RWPE2 (cell line): ENCODE data around the gene AXL.
A peak's percentile ranks its signal among the peaks of the same experiment; 100 is the strongest.

Experiments
- ATAC-seq: fragments of 200-7000 bp; cut with Tn5 transposase; 3 replicates; pipeline ENCODE4 v1.9.1; 2021; ENCODE audit warnings: low read depth
- DNase-seq: peaks from one replicate; pipeline ENCODE4 v3.0.0-alpha.2; 2020; ENCODE audit warnings: low spot score
- H3K27ac ChIP-seq: fragments of 450-650 bp; 2 replicates; pipeline ENCODE4 v1.5.1; 2017; ENCODE audit warnings: mild to moderate bottlenecking; ENCODE audit not compliant: poor library complexity, severe bottlenecking
- H3K27me3 ChIP-seq: fragments of 250-450 bp; sonication (Bioruptor Pico); 2 replicates; pipeline ENCODE4 v1.5.1; 2021; ENCODE audit warnings: mild to moderate bottlenecking, moderate library complexity; ENCODE audit not compliant: insufficient read depth, poor library complexity, severe bottlenecking
- H3K36me3 ChIP-seq: fragments of 250-450 bp; sonication (Bioruptor Pico); 2 replicates; pipeline ENCODE4 v1.5.1; 2020; ENCODE audit warnings: low read depth, mild to moderate bottlenecking, moderate library complexity
- H3K4me1 ChIP-seq: fragments of 250-450 bp; sonication (Bioruptor Pico); 2 replicates; pipeline ENCODE4 v1.5.1; 2021; ENCODE audit warnings: mild to moderate bottlenecking, moderate library complexity; ENCODE audit not compliant: insufficient read depth, poor library complexity, severe bottlenecking
- H3K4me3 ChIP-seq: fragments of 250-450 bp; sonication (Bioruptor Pico); 2 replicates; pipeline ENCODE4 v1.5.1; 2021; ENCODE audit warnings: mild to moderate bottlenecking, moderate library complexity; ENCODE audit not compliant: severe bottlenecking
- H3K9me3 ChIP-seq: fragments of 250-450 bp; sonication (Bioruptor Pico); 2 replicates; pipeline ENCODE4 v1.5.1; 2021; ENCODE audit warnings: mild to moderate bottlenecking, moderate library complexity; ENCODE audit not compliant: severe bottlenecking
- CTCF ChIP-seq: fragments of 450-650 bp; IDR thresholded peaks from one replicate; pipeline ENCODE4 v1.5.1; 2017; ENCODE audit warnings: mild to moderate bottlenecking, moderate library complexity; ENCODE audit not compliant: poor library complexity, severe bottlenecking

Gene AXL

GRCh38 chr19:41193430-41194156 lies 25.4 kb upstream of the AXL start:
- ATAC-seq (peak; percentile 22; the same call in 2 of the 3 replicates), DNase-seq (no peak)
- H3K4me3 ChIP-seq: peak overlapping the region; percentile 42
- no peak for TF ChIP-seq CTCF
- H3K4me1 ChIP-seq: peaks cover 3% of the 10 kb centered on the region
- no peaks in the 10 kb centered on the region for H3K9me3 ChIP-seq
- no peak overlapping the region for H3K27ac ChIP-seq
- no peaks in the 10 kb centered on the region for H3K36me3 ChIP-seq
- H3K27me3 ChIP-seq: no peaks in the 10 kb centered on the region

GRCh38 chr19:41194157-41194552 lies 24.9 kb upstream of the AXL start:
- no peaks in the 10 kb centered on the region for H3K36me3 ChIP-seq
- no peak for ATAC-seq
- TF ChIP-seq CTCF: no peak
- no peak for DNase-seq
- no peak overlapping the region for H3K4me3 ChIP-seq
- peaks cover 3% of the 10 kb centered on the region for H3K4me1 ChIP-seq
- no peaks in the 10 kb centered on the region for H3K9me3 ChIP-seq
- H3K27me3 ChIP-seq: no peaks in the 10 kb centered on the region
- no peak overlapping the region for H3K27ac ChIP-seq

- DNase-seq: no peak
- Histone ChIP-seq H3K4me1 (peaks cover 3% of the 10 kb centered on the region), H3K36me3 (no peaks in the 10 kb centered on the region), H3K27me3 (no peaks in the 10 kb centered on the region), H3K9me3 (no peaks in the 10 kb centered on the region), H3K4me3 (no peak overlapping the region), H3K27ac (no peak overlapping the region)
- no peak for TF ChIP-seq CTCF
- ATAC-seq: peak; percentile 25; the same call in 1 of the 3 replicates
Observed at GRCh38 chr19:41195675-41196497, 23.1 kb upstream of the AXL start.

GRCh38 chr19:41198559-41198958 lies 20.5 kb upstream of the AXL start:
- Histone ChIP-seq H3K36me3 (no peaks in the 10 kb centered on the region), H3K4me3 (no peak overlapping the region), H3K27ac (no peak overlapping the region), H3K9me3 (no peaks in the 10 kb centered on the region), H3K4me1 (no peaks in the 10 kb centered on the region), H3K27me3 (no peaks in the 10 kb centered on the region)
- no peak for ATAC-seq
- TF ChIP-seq CTCF: no peak
- DNase-seq: no peak
